ENCODE measurements around the gene TMEM89. TPM values are rescaled to one million over a fixed set of nuclear protein-coding genes. Genes with fewer than 3 reads are reported as not detected.

The TMEM89 gene
- total and polyA plus RNA-seq, 7 donors, result not detected

DNA sequence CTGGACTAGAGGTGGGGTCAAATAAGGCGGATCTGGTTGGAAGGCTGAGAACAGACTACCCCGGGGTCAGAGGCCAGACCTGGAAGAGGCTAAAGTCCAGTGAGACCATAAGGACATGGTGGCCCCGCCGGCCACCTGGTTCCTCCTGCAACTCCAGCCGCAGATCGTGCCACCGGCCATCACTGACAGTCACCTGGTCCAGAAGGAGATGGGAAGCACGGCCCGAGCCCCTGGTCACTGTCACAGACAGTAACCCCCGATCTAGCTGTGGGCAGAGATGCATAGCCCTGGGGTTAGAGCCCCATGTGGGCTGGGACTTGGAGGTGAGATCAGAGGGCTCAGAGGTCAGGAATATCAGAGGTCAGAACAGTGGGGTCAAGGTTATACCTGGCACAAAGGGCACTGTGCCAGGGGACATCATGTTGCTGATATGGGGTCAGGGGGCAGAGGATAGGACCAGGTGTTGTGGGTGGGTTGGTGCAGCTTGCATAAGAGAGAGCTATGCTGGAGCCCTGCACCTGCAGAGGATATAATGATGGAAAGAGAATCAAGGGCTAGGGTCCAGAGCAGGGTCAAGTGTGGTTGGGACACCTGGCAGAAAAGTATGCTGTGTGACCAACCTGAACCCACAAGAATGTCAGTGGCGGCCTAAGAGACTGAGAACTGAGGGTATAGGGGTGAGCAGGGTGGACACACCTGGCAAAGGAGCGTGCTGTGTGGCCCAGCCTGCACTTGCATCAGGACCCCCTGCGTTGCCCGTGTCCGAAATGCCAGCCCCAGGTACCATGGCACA, 31.6 kb upstream of the TMEM89 start:
- 92 to 96% (median 93%) methylated on average over 15 of the region's 15 CpGs for WGBS, 3 donors
- Histone ChIP-seq H3K36me3 (ENCODE audit: insufficient read depth in 1 of 2, low read depth in 1 of 2) (no peaks in the 10 kb centered on the region), H3K27ac (no peak overlapping the region), H3K4me1 (no peaks in the 10 kb centered on the region), H3K4me3 (no peak overlapping the region), H3K9me3 (no peaks in the 10 kb centered on the region), H3K27me3 (ENCODE audit: insufficient read depth in 3 of 3, low read length in 2 of 3) (peaks cover 0 to 2% (median 0%) of the 10 kb centered on the region in 3 donors)
- DNase-seq (no peak), ATAC-seq (no peak)
- TF ChIP-seq, protein P1, sequence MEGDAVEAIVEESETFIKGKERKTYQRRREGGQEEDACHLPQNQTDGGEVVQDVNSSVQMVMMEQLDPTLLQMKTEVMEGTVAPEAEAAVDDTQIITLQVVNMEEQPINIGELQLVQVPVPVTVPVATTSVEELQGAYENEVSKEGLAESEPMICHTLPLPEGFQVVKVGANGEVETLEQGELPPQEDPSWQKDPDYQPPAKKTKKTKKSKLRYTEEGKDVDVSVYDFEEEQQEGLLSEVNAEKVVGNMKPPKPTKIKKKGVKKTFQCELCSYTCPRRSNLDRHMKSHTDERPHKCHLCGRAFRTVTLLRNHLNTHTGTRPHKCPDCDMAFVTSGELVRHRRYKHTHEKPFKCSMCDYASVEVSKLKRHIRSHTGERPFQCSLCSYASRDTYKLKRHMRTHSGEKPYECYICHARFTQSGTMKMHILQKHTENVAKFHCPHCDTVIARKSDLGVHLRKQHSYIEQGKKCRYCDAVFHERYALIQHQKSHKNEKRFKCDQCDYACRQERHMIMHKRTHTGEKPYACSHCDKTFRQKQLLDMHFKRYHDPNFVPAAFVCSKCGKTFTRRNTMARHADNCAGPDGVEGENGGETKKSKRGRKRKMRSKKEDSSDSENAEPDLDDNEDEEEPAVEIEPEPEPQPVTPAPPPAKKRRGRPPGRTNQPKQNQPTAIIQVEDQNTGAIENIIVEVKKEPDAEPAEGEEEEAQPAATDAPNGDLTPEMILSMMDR (IDR thresholded peaks at IDR 0.05), result no peak
- intact Hi-C loops (cut with DNase I), result loop anchor here in 1 of 2 donors (5.0 kb wide), 1 partner anchor 91 kb away; the partner anchor contains the start of gene UCN2

DNA sequence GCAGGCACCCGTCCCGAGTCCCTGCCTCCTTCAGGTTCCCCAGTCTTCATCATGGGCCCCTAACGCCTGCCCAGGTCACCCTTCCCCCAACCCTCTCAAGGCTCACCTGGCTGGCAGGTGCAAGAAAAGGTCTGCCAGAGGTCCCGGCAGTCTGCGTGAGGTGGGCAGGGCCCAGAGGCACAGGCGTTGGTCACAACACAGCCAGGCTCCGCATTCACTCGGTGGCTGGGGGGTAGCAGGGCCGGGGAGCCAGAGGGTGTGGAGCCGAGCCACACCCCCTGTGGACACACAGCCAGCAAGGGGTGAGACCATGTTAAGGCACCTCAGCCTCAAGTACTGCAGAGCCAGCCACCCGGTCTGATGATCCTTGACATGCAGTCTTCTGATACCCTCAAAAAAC, 30.2 kb upstream of the TMEM89 start:
- no peak for DNase-seq
- no peak for ATAC-seq
- H3K27me3 ChIP-seq (ENCODE audit: insufficient read depth in 3 of 3, low read length in 2 of 3), result no peaks in the 10 kb centered on the region
- no peaks in the 10 kb centered on the region for H3K9me3 ChIP-seq
- TF ChIP-seq, protein P1 (IDR thresholded peaks at IDR 0.05), result no peak
- H3K4me1 ChIP-seq, result no peaks in the 10 kb centered on the region
- 86 to 89% (median 87%) methylated on average over 11 of the region's 11 CpGs for WGBS, 3 donors
- no peak overlapping the region for H3K4me3 ChIP-seq
- no peak overlapping the region for H3K27ac ChIP-seq
- intact Hi-C loops (cut with DNase I), result loop anchor here in 1 of 2 donors (5.0 kb wide), 1 partner anchor 89 kb away; the partner anchor contains the start of gene UCN2
- H3K36me3 ChIP-seq (ENCODE audit: insufficient read depth in 1 of 2, low read depth in 1 of 2), result no peaks in the 10 kb centered on the region

DNA sequence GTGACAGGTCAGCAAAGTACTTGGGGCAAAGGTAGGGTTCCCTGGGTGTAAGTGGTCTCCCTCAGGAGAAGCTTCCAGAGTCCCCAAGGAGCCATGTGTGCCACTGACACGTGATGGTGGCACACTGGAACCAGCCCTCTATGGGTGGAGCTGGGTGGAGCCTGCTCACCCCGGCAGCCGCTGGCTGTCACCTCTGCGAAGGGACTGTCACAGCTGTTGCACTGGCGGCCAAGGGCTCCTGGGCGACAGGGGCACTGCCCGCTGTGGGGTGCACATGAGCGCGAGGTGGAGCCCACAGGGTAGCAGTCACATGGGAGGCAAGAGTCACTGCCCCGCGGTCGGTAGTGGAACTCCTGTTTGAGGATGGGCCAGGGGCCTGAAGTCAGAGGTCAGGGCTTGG, 29.2 kb upstream of the TMEM89 start:
- Histone ChIP-seq H3K27ac (no peak overlapping the region), H3K4me3 (no peak overlapping the region), H3K4me1 (no peaks in the 10 kb centered on the region), H3K27me3 (ENCODE audit: insufficient read depth in 3 of 3, low read length in 2 of 3) (no peaks in the 10 kb centered on the region), H3K36me3 (ENCODE audit: insufficient read depth in 1 of 2, low read depth in 1 of 2) (no peaks in the 10 kb centered on the region), H3K9me3 (no peaks in the 10 kb centered on the region)
- intact Hi-C loops (cut with DNase I), result loop anchor here in 1 of 2 donors (5.0 kb wide), 1 partner anchor 88 kb away; the partner anchor contains the start of gene UCN2
- peak in 3 of 4 donors; percentile 20 to 64 (median 41) for ATAC-seq
- TF ChIP-seq, protein P1 (IDR thresholded peaks at IDR 0.05), result no peak
- DNase-seq, result no peak
- 49 to 73% (median 59%) methylated on average over 12 of the region's 12 CpGs for WGBS, 3 donors

DNA sequence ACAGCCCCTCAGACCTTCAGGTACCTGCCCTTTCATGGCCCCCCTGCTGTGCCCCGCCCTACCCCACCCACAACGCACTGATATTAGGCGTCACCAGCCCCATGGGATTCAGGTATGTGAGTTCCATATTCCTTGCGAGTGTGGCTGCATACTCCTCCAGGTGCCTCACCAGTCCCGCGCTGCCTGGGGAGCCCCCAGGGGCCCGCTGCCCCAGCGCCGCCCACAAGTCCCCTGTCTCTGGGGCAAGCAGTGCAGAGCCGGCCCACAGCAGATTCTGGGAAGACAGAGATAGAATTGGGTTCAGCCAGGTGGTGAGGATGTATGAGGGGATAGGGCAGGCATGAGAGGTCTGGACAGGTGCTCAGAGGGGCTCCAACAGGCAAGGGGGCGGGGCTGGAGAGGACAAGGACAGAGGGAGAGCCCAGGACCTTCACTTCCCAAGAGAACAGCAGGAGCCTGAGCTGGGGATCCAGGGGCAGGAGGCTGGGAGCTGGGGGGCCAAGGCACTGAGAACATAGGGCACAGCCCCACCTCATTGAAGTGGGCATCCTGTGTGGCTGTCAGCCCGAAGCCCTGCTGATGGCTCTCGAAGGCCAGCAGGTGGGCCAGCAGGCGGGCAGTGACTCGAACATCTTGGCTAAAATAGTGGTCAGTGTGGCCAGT, 26.8 kb upstream of the TMEM89 start:
- Histone ChIP-seq H3K27me3 (ENCODE audit: insufficient read depth in 3 of 3, low read length in 2 of 3) (no peaks in the 10 kb centered on the region), H3K36me3 (ENCODE audit: insufficient read depth in 1 of 2, low read depth in 1 of 2) (no peaks in the 10 kb centered on the region), H3K4me3 (no peak overlapping the region), H3K4me1 (no peaks in the 10 kb centered on the region), H3K27ac (no peak overlapping the region), H3K9me3 (no peaks in the 10 kb centered on the region)
- ATAC-seq, result no peak
- WGBS, 3 donors, result 80 to 89% (median 82%) methylated on average over 15 of the region's 15 CpGs
- no peak for DNase-seq
- TF ChIP-seq, protein P1 (IDR thresholded peaks at IDR 0.05), result no peak
- intact Hi-C loops (cut with DNase I), result no loop called here

Measured in psoas muscle (tissue), 8 donors.